SW480 (cell line): ENCODE data around the gene CCDC51.

Source experiments
- DNase-seq: peaks from one replicate; pipeline ENCODE4 v3.0.0-alpha.2; 2016; ENCODE audit warnings: low spot score

The CCDC51 gene

GRCh38 chr3:48433472-48434118 is 6.3 kb downstream of the CCDC51 start:
- DNase-seq, result peak; percentile 50

GRCh38 chr3:48432411-48433371 is 7.2 kb downstream of the CCDC51 start:
- DNase-seq, result peak; percentile 33

- DNase-seq, result no peak
Measured at GRCh38 chr3:48431224-48432029, 8.5 kb downstream of the CCDC51 start.

- DNase-seq, result no peak
Measured at GRCh38 chr3:48430708-48431101, 9.2 kb downstream of the CCDC51 start.

- DNase-seq, result peak; percentile 86
Measured at GRCh38 chr3:48429960-48430707, 9.8 kb downstream of the CCDC51 start, which contains the start of gene PLXNB1. Gene PLXNB1, minus strand, starts transcription at chr3:48430086. Its CDS starts 5,475 bp downstream, at chr3:48424611.

GRCh38 chr3:48429317-48429959 is 10.5 kb downstream of the CCDC51 start:
- DNase-seq, result peak; percentile 78

GRCh38 chr3:48428572-48429316 is 11.2 kb downstream of the CCDC51 start:
- DNase-seq, result peak; percentile 61

- DNase-seq, result no peak
Measured at GRCh38 chr3:48428088-48428571, 11.8 kb downstream of the CCDC51 start.

- DNase-seq, result no peak
Measured at GRCh38 chr3:48427630-48427962, 12.3 kb downstream of the CCDC51 start.

- no peak for DNase-seq
Measured at GRCh38 chr3:48426944-48427629, 12.8 kb downstream of the CCDC51 start.

- DNase-seq, result no peak
Measured at GRCh38 chr3:48426401-48426909, 13.5 kb downstream of the CCDC51 start.

- DNase-seq, result no peak
Measured at GRCh38 chr3:48425281-48425812, 14.6 kb downstream of the CCDC51 start.

GRCh38 chr3:48423883-48424695 is 15.8 kb downstream of the CCDC51 start:
- DNase-seq, result no peak

GRCh38 chr3:48423241-48423882 is 16.6 kb downstream of the CCDC51 start:
- no peak for DNase-seq

GRCh38 chr3:48422681-48423080 is 17.2 kb downstream of the CCDC51 start:
- no peak for DNase-seq

- DNase-seq, result no peak
Measured at GRCh38 chr3:48422272-48422671, 17.6 kb downstream of the CCDC51 start.

- DNase-seq, result no peak
Measured at GRCh38 chr3:48420561-48420960, 19.4 kb downstream of the CCDC51 start.

GRCh38 chr3:48419597-48419996 is 20.3 kb downstream of the CCDC51 start:
- DNase-seq, result no peak
